IPS-NIHi11 (cell line): ENCODE data around the gene OR51D1.

Experiments
- DNase-seq: peaks from one replicate; pipeline ENCODE4 v3.0.0; 2012; ENCODE audit warnings: mixed read lengths, low spot score

Gene OR51D1

GRCh38 chr11:4636962-4637661 is at the start of gene OR51D1:
OR51D1 (plus strand) TSS chr11:4637477; CDS start chr11:4639791, 2,314 bp downstream.
- peak; percentile 84 for DNase-seq

- no peak for DNase-seq
These were observed 48.3 kb upstream of the OR51D1 start for GRCh38 chr11:4589017-4589416.

- no peak for DNase-seq
These were observed 43.5 kb upstream of the OR51D1 start, which contains the start of gene OR52I1 for GRCh38 chr11:4593739-4594138. OR52I1 (plus strand) TSS chr11:4594039; CDS start chr11:4594039, 0 bp downstream.

- no peak for DNase-seq
These were observed 32.2 kb upstream of the OR51D1 start for GRCh38 chr11:4605057-4605456.

- no peak for DNase-seq
These were observed 30.9 kb upstream of the OR51D1 start for GRCh38 chr11:4606231-4607015.

GRCh38 chr11:4607096-4607495 is 30.2 kb upstream of the OR51D1 start:
- no peak for DNase-seq

GRCh38 chr11:4607781-4608666 is 29.3 kb upstream of the OR51D1 start, which contains the start of gene TRIM68:
TRIM68 (minus strand) TSS chr11:4608231; CDS start chr11:4605504, 2,727 bp downstream.
- DNase-seq = peak; percentile 97

- DNase-seq = no peak
These were observed 26.9 kb upstream of the OR51D1 start for GRCh38 chr11:4610258-4610935.

GRCh38 chr11:4611986-4612385 is 25.3 kb upstream of the OR51D1 start:
- no peak for DNase-seq

GRCh38 chr11:4615856-4616444 is 21.3 kb upstream of the OR51D1 start:
- DNase-seq = no peak

- no peak for DNase-seq
These were observed 17.8 kb upstream of the OR51D1 start for GRCh38 chr11:4619514-4619913.

- DNase-seq = peak; percentile 50
These were observed 10.8 kb upstream of the OR51D1 start for GRCh38 chr11:4626207-4627099.

GRCh38 chr11:4636136-4636535 is 1.1 kb upstream of the OR51D1 start:
- no peak for DNase-seq

GRCh38 chr11:4637662-4638047 is 378 bp downstream of the OR51D1 start:
- no peak for DNase-seq

GRCh38 chr11:4639931-4640330 is 2.7 kb downstream of the OR51D1 start:
- no peak for DNase-seq

- DNase-seq = no peak
These were observed 4.2 kb downstream of the OR51D1 start for GRCh38 chr11:4641501-4641900.

- DNase-seq = no peak
These were observed 4.8 kb downstream of the OR51D1 start for GRCh38 chr11:4642043-4642442.

- no peak for DNase-seq
These were observed 5.8 kb downstream of the OR51D1 start for GRCh38 chr11:4643076-4643475.

- DNase-seq = no peak
These were observed 6.4 kb downstream of the OR51D1 start, which contains the start of gene OR51E1 for GRCh38 chr11:4643682-4644081. OR51E1 (plus strand) TSS chr11:4643982; CDS start chr11:4652527, 8,545 bp downstream.

- DNase-seq = no peak
These were observed 7.0 kb downstream of the OR51D1 start for GRCh38 chr11:4644233-4644632.
